ENCODE data around the gene TRMT11. TPM values are rescaled to one million over a fixed set of nuclear protein-coding genes. Genes with fewer than 3 reads are reported as not detected.
"Not testable (repeated sequence)": the region's sequence is repeated elsewhere in the genome, so short reads cannot be mapped to it uniquely, and the experiment has no call there.

TRMT11 gene
- total RNA-seq, 1 donor from 2014 or later = 20.4 TPM

GRCh38 chr6:126020305-126021050, 34.1 kb downstream of the TRMT11 start:
- Mint-ChIP-seq H3K9me3 (ENCODE audit: unreplicated experiment) (no peaks in the 10 kb centered on the region), H3K4me1 (ENCODE audit: unreplicated experiment) (peaks cover 2% of the 10 kb centered on the region), H3K27me3 (ENCODE audit: unreplicated experiment) (no peaks in the 10 kb centered on the region), H3K4me3 (ENCODE audit: unreplicated experiment) (no peak overlapping the region), H3K27ac (ENCODE audit: unreplicated experiment) (no peak overlapping the region), H3K36me3 (ENCODE audit: unreplicated experiment) (peaks cover 58% of the 10 kb centered on the region)
- DNase-seq (ENCODE audit: extremely low spot score, unreplicated experiment) = no peak
- no peak for TF ChIP-seq CTCF (IDR thresholded peaks at IDR 0.05)

- H3K27me3 Mint-ChIP-seq (ENCODE audit: unreplicated experiment); H3K4me1 Mint-ChIP-seq (ENCODE audit: unreplicated experiment); H3K27ac Mint-ChIP-seq (ENCODE audit: unreplicated experiment); H3K9me3 Mint-ChIP-seq (ENCODE audit: unreplicated experiment); DNase-seq (ENCODE audit: extremely low spot score, unreplicated experiment); H3K4me3 Mint-ChIP-seq (ENCODE audit: unreplicated experiment): not testable (repeated sequence)
- peaks cover 55% of the 10 kb centered on the region for H3K36me3 Mint-ChIP-seq (ENCODE audit: unreplicated experiment)
Measured at GRCh38 chr6:126023474-126023873, 37.1 kb downstream of the TRMT11 start.

DNA sequence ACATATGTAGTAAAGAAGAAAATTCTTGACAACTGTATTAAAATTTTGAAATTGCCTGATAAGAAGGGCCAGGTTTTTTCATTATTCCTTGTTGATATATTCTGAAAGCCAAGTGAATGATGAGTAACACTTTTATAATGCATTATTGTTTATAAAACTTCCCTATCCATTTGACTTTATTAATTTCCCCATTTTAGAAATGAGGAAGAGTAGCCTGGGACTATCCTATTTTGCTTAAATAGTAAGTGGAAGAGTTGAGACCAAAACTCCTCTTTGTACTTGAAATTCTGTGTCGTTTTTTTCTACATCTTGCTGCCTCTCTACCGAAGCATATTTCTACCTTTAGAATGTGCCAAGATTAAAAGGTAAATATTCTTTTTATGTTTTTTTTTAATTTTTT, 39.7 kb downstream of the TRMT11 start:
- Mint-ChIP-seq H3K4me1 (ENCODE audit: unreplicated experiment) (peaks cover 2% of the 10 kb centered on the region), H3K36me3 (ENCODE audit: unreplicated experiment) (peaks cover 50% of the 10 kb centered on the region), H3K27ac (ENCODE audit: unreplicated experiment) (no peak overlapping the region), H3K27me3 (ENCODE audit: unreplicated experiment) (no peaks in the 10 kb centered on the region), H3K4me3 (ENCODE audit: unreplicated experiment) (no peak overlapping the region), H3K9me3 (ENCODE audit: unreplicated experiment) (no peaks in the 10 kb centered on the region)
- DNase-seq (ENCODE audit: extremely low spot score, unreplicated experiment) = no peak
- TF ChIP-seq CTCF (IDR thresholded peaks at IDR 0.05) = no peak

GRCh38 chr6:126027601-126028000, 41.3 kb downstream of the TRMT11 start:
- no peak for TF ChIP-seq CTCF (IDR thresholded peaks at IDR 0.05)
- DNase-seq (ENCODE audit: extremely low spot score, unreplicated experiment) = no peak
- no peaks in the 10 kb centered on the region for H3K9me3 Mint-ChIP-seq (ENCODE audit: unreplicated experiment)
- no peak overlapping the region for H3K27ac Mint-ChIP-seq (ENCODE audit: unreplicated experiment)
- H3K36me3 Mint-ChIP-seq (ENCODE audit: unreplicated experiment) = peaks cover 37% of the 10 kb centered on the region
- H3K27me3 Mint-ChIP-seq (ENCODE audit: unreplicated experiment) = no peaks in the 10 kb centered on the region
- H3K4me3 Mint-ChIP-seq (ENCODE audit: unreplicated experiment) = no peak overlapping the region
- peaks cover 2% of the 10 kb centered on the region for H3K4me1 Mint-ChIP-seq (ENCODE audit: unreplicated experiment)

DNA sequence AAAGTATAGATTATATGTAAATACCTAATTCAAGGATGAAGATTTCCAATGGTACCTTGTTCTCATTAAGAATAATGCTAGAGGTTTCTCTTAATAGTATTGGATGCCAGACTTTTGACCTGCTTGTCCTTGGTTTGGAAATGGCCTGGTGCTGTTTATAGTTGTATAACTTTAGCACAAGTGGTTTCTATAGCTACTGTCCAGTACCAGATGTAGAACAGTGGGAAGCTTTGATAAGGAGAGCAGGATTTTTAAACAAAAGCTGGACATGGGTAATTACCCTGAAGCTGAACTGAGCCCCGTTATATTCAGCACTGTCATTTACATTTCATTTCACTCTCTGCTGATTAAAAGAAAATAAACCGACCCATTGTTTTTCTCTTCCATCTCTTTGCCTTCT, 43.7 kb downstream of the TRMT11 start:
- Mint-ChIP-seq H3K36me3 (ENCODE audit: unreplicated experiment) (peaks cover 27% of the 10 kb centered on the region), H3K27me3 (ENCODE audit: unreplicated experiment) (no peaks in the 10 kb centered on the region), H3K4me1 (ENCODE audit: unreplicated experiment) (peaks cover 10% of the 10 kb centered on the region), H3K9me3 (ENCODE audit: unreplicated experiment) (no peaks in the 10 kb centered on the region), H3K27ac (ENCODE audit: unreplicated experiment) (no peak overlapping the region), H3K4me3 (ENCODE audit: unreplicated experiment) (no peak overlapping the region)
- no peak for DNase-seq (ENCODE audit: extremely low spot score, unreplicated experiment)
- no peak for TF ChIP-seq CTCF (IDR thresholded peaks at IDR 0.05)
